Activated naive CD4-positive, alpha-beta T cell treated with Interleukin-2 at 50 U/mL for 16 hours (primary cell): ENCODE results near the gene RNF123.

Experiments used
- DNase-seq: peaks from one replicate; pipeline ENCODE4 v3.0.0-alpha.2; 2020

RNF123 gene

GRCh38 chr3:49756036-49756435 lies 66.7 kb downstream of the RNF123 start:
- DNase-seq: no peak

- no peak for DNase-seq
Measured at GRCh38 chr3:49757197-49757596, 67.8 kb downstream of the RNF123 start.

GRCh38 chr3:49759226-49759625 lies 69.9 kb downstream of the RNF123 start:
- DNase-seq: no peak

- DNase-seq: no peak
Measured at GRCh38 chr3:49761661-49762060, 72.3 kb downstream of the RNF123 start.

GRCh38 chr3:49763981-49764380 lies 74.6 kb downstream of the RNF123 start:
- no peak for DNase-seq

GRCh38 chr3:49769286-49769915 lies 80.0 kb downstream of the RNF123 start:
- DNase-seq: no peak

- no peak for DNase-seq
Measured at GRCh38 chr3:49769926-49770325, 80.6 kb downstream of the RNF123 start.
